Astrocyte (in vitro differentiated cells and primary cell): ENCODE results near the gene NYNRIN.

Experiments used
- EZH2 ChIP-seq: IDR thresholded peaks from 2 replicates; pipeline ENCODE4 v1.6.1; 2012; ENCODE audit warnings: mild to moderate bottlenecking, low read length, inconsistent platforms; ENCODE audit not compliant: insufficient read depth
- TF ChIP-seq, protein P1 (sequence below): IDR thresholded peaks from 2 replicates; pipeline ENCODE4 v1.5.1; 2011; ENCODE audit warnings: low read depth, mild to moderate bottlenecking, inconsistent platforms, low read length, moderate library complexity; ENCODE audit not compliant: insufficient read depth

DNA sequence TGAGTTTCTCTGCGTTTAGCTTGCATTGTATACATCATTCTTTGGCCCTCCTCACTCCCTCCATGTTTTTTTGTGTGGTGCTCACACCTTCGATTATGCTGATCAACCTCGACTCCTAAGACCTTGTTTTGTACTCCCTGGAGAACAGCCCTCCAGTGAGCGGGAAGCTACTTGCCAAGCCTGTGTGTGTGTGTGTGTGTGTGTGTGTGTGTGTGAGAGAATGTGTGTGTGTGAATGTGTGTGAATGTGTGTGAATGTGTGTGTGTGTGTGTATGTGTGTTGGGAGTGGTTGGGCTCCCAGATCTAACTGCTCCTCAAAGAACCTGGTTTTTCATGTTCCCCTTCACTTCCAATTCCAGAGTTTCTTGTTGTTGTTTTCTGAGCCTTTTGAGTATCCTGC lies 6.0 kb downstream of the NYNRIN start:
- TF ChIP-seq, protein P1, sequence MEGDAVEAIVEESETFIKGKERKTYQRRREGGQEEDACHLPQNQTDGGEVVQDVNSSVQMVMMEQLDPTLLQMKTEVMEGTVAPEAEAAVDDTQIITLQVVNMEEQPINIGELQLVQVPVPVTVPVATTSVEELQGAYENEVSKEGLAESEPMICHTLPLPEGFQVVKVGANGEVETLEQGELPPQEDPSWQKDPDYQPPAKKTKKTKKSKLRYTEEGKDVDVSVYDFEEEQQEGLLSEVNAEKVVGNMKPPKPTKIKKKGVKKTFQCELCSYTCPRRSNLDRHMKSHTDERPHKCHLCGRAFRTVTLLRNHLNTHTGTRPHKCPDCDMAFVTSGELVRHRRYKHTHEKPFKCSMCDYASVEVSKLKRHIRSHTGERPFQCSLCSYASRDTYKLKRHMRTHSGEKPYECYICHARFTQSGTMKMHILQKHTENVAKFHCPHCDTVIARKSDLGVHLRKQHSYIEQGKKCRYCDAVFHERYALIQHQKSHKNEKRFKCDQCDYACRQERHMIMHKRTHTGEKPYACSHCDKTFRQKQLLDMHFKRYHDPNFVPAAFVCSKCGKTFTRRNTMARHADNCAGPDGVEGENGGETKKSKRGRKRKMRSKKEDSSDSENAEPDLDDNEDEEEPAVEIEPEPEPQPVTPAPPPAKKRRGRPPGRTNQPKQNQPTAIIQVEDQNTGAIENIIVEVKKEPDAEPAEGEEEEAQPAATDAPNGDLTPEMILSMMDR = no peak
- TF ChIP-seq EZH2 = no peak
